Mesendoderm (in vitro differentiated cells): ENCODE measurements around the gene TNKS2.

Source experiments
- DNase-seq: peaks from one replicate; pipeline ENCODE4 v3.0.0; 2013
- H2AK5ac ChIP-seq: 2 replicates; pipeline ENCODE4 v1.6.1; 2013; ENCODE audit warnings: low read length, inconsistent platforms
- H2BK120ac ChIP-seq: 2 replicates; pipeline ENCODE4 v1.6.1; 2013; ENCODE audit warnings: low read depth, mild to moderate bottlenecking, low read length, moderate library complexity, mixed read lengths
- H2BK15ac ChIP-seq: replicated peaks from 2 replicates; pipeline ENCODE4 v1.6.1; 2013; ENCODE audit warnings: low read depth, mild to moderate bottlenecking, moderate library complexity
- H2BK5ac ChIP-seq: 2 replicates; pipeline ENCODE4 v1.6.1; 2013; ENCODE audit warnings: low read length, inconsistent platforms
- H3K18ac ChIP-seq: 2 replicates; pipeline ENCODE4 v1.6.1; 2013; ENCODE audit warnings: mild to moderate bottlenecking, low read length, mixed read lengths
- H3K23ac ChIP-seq: one replicate; pipeline ENCODE4 v1.6.1; 2013; ENCODE audit warnings: low read length
- H3K27ac ChIP-seq: 2 replicates; pipeline ENCODE4 v1.5.1; 2013; ENCODE audit warnings: low read depth, mild to moderate bottlenecking, inconsistent platforms, low read length, moderate library complexity
- H3K27me3 ChIP-seq: 2 replicates; pipeline ENCODE4 v1.6.1; 2013; ENCODE audit warnings: low read length, control low read depth, mild to moderate bottlenecking, inconsistent platforms; ENCODE audit not compliant: insufficient read depth, poor library complexity
- H3K36me3 ChIP-seq: 2 replicates; pipeline ENCODE4 v1.6.1; 2013; ENCODE audit warnings: low read length, inconsistent platforms; ENCODE audit not compliant: control insufficient read depth, insufficient read depth
- H3K4ac ChIP-seq: one replicate; pipeline ENCODE4 v1.6.1; 2013; ENCODE audit warnings: low read depth, mild to moderate bottlenecking, low read length, moderate library complexity
- H3K4me1 ChIP-seq: 2 replicates; pipeline ENCODE4 v1.6.1; 2013; ENCODE audit warnings: low read depth, low read length, inconsistent platforms; ENCODE audit not compliant: control insufficient read depth
- H3K4me2 ChIP-seq: 2 replicates; pipeline ENCODE4 v1.6.1; 2013; ENCODE audit warnings: low read length
- H3K4me3 ChIP-seq: 2 replicates; pipeline ENCODE4 v1.5.1; 2013; ENCODE audit warnings: mild to moderate bottlenecking, low read length
- H3K56ac ChIP-seq: one replicate; pipeline ENCODE4 v1.6.1; 2013; ENCODE audit warnings: low read length
- H3K79me1 ChIP-seq: 2 replicates; pipeline ENCODE4 v1.6.1; 2013; ENCODE audit warnings: low read length, inconsistent platforms
- H3K79me2 ChIP-seq: 2 replicates; pipeline ENCODE4 v1.6.1; 2013; ENCODE audit warnings: mild to moderate bottlenecking, low read length; ENCODE audit not compliant: control insufficient read depth, insufficient read depth
- H3K9ac ChIP-seq: 2 replicates; pipeline ENCODE4 v1.6.1; 2013; ENCODE audit warnings: low read length, inconsistent platforms
- H4K5ac ChIP-seq: one replicate; pipeline ENCODE4 v1.6.1; 2013; ENCODE audit warnings: low read length
- H4K8ac ChIP-seq: one replicate; pipeline ENCODE4 v1.6.1; 2013; ENCODE audit warnings: low read depth, mild to moderate bottlenecking, control low read depth, low read length, moderate library complexity
- WGBS: extraction: QIAGEN DNeasy Blood & Tissue Kit; methylation state at CpG from one replicate; pipeline ENCODE4 v1.1.7; 2013; ENCODE audit warnings: low lambda C conversion rate, missing lambda C conversion rate; ENCODE audit not compliant: insufficient coverage; ENCODE audit errors: extremely low coverage; 5-methylcytosine and 5-hydroxymethylcytosine counted together

Gene TNKS2

GRCh38 chr10:91885362-91886079, 87.3 kb downstream of the TNKS2 start:
- Histone ChIP-seq H3K79me1 (no peaks in the 10 kb centered on the region), H2AK5ac (peak overlapping the region; percentile 31), H3K27ac (peak overlapping the region; percentile 94)

GRCh38 chr10:91886954-91887271, 88.7 kb downstream of the TNKS2 start:
- H3K4ac ChIP-seq, result no peak overlapping the region
- H3K56ac ChIP-seq, result peak overlapping the region; percentile 66
- H4K5ac ChIP-seq, result no peak overlapping the region
- H3K36me3 ChIP-seq, result no peaks in the 10 kb centered on the region
- H2BK15ac ChIP-seq, result no peak overlapping the region
- no peak for DNase-seq
- no peak overlapping the region for H2BK120ac ChIP-seq
- H3K4me1 ChIP-seq, result peaks cover 15% of the 10 kb centered on the region
- H3K18ac ChIP-seq, result peak overlapping the region; percentile 92
- no peak overlapping the region for H3K23ac ChIP-seq
- H3K79me1 ChIP-seq, result no peaks in the 10 kb centered on the region
- peak overlapping the region; percentile 47 for H3K9ac ChIP-seq
- no CpG with 5 or more reads among the region's 6 CpGs for WGBS
- H4K8ac ChIP-seq, result no peak overlapping the region
- peak overlapping the region; percentile 78 for H3K27ac ChIP-seq
- H2AK5ac ChIP-seq, result no peak overlapping the region
- no peaks in the 10 kb centered on the region for H3K79me2 ChIP-seq
- H3K27me3 ChIP-seq, result no peaks in the 10 kb centered on the region
- no peak overlapping the region for H3K4me2 ChIP-seq
- H3K4me3 ChIP-seq, result no peak overlapping the region
- peak overlapping the region; percentile 46 for H2BK5ac ChIP-seq

More at GRCh38 chr10:91885362-91886079, 87.3 kb downstream of the TNKS2 start:
- no peak overlapping the region for H3K23ac ChIP-seq
- H3K36me3 ChIP-seq, result no peaks in the 10 kb centered on the region
- peaks cover 15% of the 10 kb centered on the region for H3K4me1 ChIP-seq
- peak overlapping the region; percentile 34 for H2BK5ac ChIP-seq
- H4K8ac ChIP-seq, result no peak overlapping the region
- peak overlapping the region; percentile 38 for H3K56ac ChIP-seq
- DNase-seq, result no peak
- H4K5ac ChIP-seq, result no peak overlapping the region
- H3K9ac ChIP-seq, result no peak overlapping the region
- H3K18ac ChIP-seq, result peak overlapping the region; percentile 94
- peak overlapping the region; percentile 98 for H2BK120ac ChIP-seq
- peak overlapping the region; percentile 79 for H3K4ac ChIP-seq
- peak overlapping the region; percentile 1 for H2BK15ac ChIP-seq
- no peak overlapping the region for H3K4me2 ChIP-seq
- no peaks in the 10 kb centered on the region for H3K79me2 ChIP-seq
- WGBS, result no CpG with 5 or more reads among the region's 9 CpGs
- no peaks in the 10 kb centered on the region for H3K27me3 ChIP-seq
- H3K4me3 ChIP-seq, result no peak overlapping the region

GRCh38 chr10:91887272-91888076, 89.2 kb downstream of the TNKS2 start:
- H3K9ac ChIP-seq, result peak overlapping the region; percentile 81
- H3K4ac ChIP-seq, result peak overlapping the region; percentile 87
- H2BK15ac ChIP-seq, result peak overlapping the region; percentile 47
- no peak overlapping the region for H4K8ac ChIP-seq
- H4K5ac ChIP-seq, result no peak overlapping the region
- no peak overlapping the region for H2AK5ac ChIP-seq
- DNase-seq, result peak; percentile 96
- peaks cover 15% of the 10 kb centered on the region for H3K4me1 ChIP-seq
- H2BK5ac ChIP-seq, result peak overlapping the region; percentile 96
- peak overlapping the region; percentile 52 for H3K4me2 ChIP-seq
- H3K27ac ChIP-seq, result peak overlapping the region; percentile 93
- no peaks in the 10 kb centered on the region for H3K79me1 ChIP-seq
- H3K4me3 ChIP-seq, result peak overlapping the region; percentile 6
- no peaks in the 10 kb centered on the region for H3K27me3 ChIP-seq
- H2BK120ac ChIP-seq, result peak overlapping the region; percentile 92
- H3K56ac ChIP-seq, result peak overlapping the region; percentile 93
- WGBS, result no CpG with 5 or more reads among the region's 59 CpGs
- H3K36me3 ChIP-seq, result no peaks in the 10 kb centered on the region
- no peak overlapping the region for H3K23ac ChIP-seq
- peak overlapping the region; percentile 92 for H3K18ac ChIP-seq
- H3K79me2 ChIP-seq, result no peaks in the 10 kb centered on the region

GRCh38 chr10:91891125-91892001, 93.1 kb downstream of the TNKS2 start:
- no peaks in the 10 kb centered on the region for H3K27me3 ChIP-seq
- no peak overlapping the region for H3K4me3 ChIP-seq

GRCh38 chr10:91893051-91893450, 94.8 kb downstream of the TNKS2 start:
- Histone ChIP-seq H3K4me3 (no peak overlapping the region), H3K79me2 (no peaks in the 10 kb centered on the region), H2AK5ac (no peak overlapping the region), H2BK5ac (no peak overlapping the region), H3K23ac (no peak overlapping the region), H3K36me3 (no peaks in the 10 kb centered on the region), H3K4me2 (no peak overlapping the region), H2BK15ac (no peak overlapping the region), H3K56ac (no peak overlapping the region), H3K18ac (no peak overlapping the region), H2BK120ac (no peak overlapping the region), H4K5ac (no peak overlapping the region), H4K8ac (no peak overlapping the region), H3K4ac (no peak overlapping the region), H3K9ac (no peak overlapping the region), H3K4me1 (no peaks in the 10 kb centered on the region), H3K27me3 (no peaks in the 10 kb centered on the region), H3K79me1 (no peaks in the 10 kb centered on the region), H3K27ac (no peak overlapping the region)
- no CpG with 5 or more reads among the region's 2 CpGs for WGBS
- DNase-seq, result no peak

More at GRCh38 chr10:91891125-91892001, 93.1 kb downstream of the TNKS2 start:
- Histone ChIP-seq H3K79me2 (no peaks in the 10 kb centered on the region), H3K27ac (no peak overlapping the region), H3K79me1 (no peaks in the 10 kb centered on the region), H2BK5ac (no peak overlapping the region), H4K8ac (no peak overlapping the region), H3K36me3 (no peaks in the 10 kb centered on the region), H3K4me2 (no peak overlapping the region), H2BK120ac (peak overlapping the region; percentile 48), H2AK5ac (peak overlapping the region; percentile 80), H3K23ac (no peak overlapping the region), H2BK15ac (peak overlapping the region; percentile 76), H3K56ac (no peak overlapping the region), H3K4me1 (no peaks in the 10 kb centered on the region), H4K5ac (no peak overlapping the region), H3K9ac (no peak overlapping the region), H3K18ac (no peak overlapping the region), H3K4ac (no peak overlapping the region)
- no peak for DNase-seq
- no CpG with 5 or more reads among the region's 1 CpG for WGBS
